ENCODE results near the gene VAPB. TPM values are rescaled to one million over a fixed set of nuclear protein-coding genes. Genes with fewer than 3 reads are reported as not detected.

The VAPB gene
- total RNA-seq, 1 experiment from 2014 or later, result 51.1 TPM

DNA sequence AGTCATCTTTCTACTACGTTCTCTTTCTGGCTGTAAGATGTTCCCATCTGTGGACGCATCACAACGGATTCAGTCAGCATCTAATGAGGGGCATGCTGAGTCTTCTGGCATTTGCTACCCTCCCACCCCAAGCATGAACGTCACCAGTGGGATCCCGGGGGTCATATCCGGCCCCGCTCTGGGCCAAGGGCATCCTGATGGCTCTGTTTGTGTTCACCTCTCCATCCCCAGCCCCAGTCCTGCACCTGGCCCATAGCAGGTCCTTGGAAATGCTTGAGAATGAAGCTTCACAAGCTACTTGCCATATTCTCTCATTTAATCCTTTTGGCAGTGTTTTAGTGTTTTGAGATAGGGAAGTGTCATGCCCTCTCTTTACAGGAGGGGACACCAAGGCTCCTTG is 111.2 kb downstream of the VAPB start:
- peaks cover 0 to 2% of the 10 kb centered on the region in 2 experiments; a peak in 1 of 4 replicates for H3K9me3 ChIP-seq (ENCODE audit: control insufficient read depth in 1 of 2, insufficient read depth in 1 of 2, low read depth in 1 of 2, low read length in 2 of 2)
- H3K79me2 ChIP-seq (ENCODE audit: insufficient read depth, low read length), result no peaks in the 10 kb centered on the region
- no peaks in the 10 kb centered on the region for H3K27me3 ChIP-seq (ENCODE audit: insufficient read depth, low read length)
- ChIA-PET POLR2A (no interaction called here), CTCF (no interaction called here), RAD21 (ENCODE audit: low non-redundant PET in 1 of 2, low total read pairs in 2 of 2, uncharacterized antibody in 2 of 2, unreplicated experiment in 2 of 2) (no interaction called here)
- no peak for TF ChIP-seq CBX3 (IDR thresholded peaks at IDR 0.05; ENCODE audit: low read depth)
- H2AFZ ChIP-seq (ENCODE audit: low read depth, low read length, poor library complexity, severe bottlenecking), result no peak overlapping the region
- ATAC-seq (no peak), DNase-seq (ENCODE audit: low read depth, low spot score) (no peak)
- no peaks in the 10 kb centered on the region for H3K9me2 ChIP-seq (ENCODE audit: insufficient read depth)
- no TSS peak for BruUV-seq (replicated peaks)
- no peak overlapping the region for H3K27ac ChIP-seq (ENCODE audit: low read depth, low read length)
- H3K4me3 ChIP-seq (replicated peaks in 1 of 2; ENCODE audit: low read depth in 1 of 2, low read length in 2 of 2), result no peak overlapping the region
- H3K4me1 ChIP-seq (ENCODE audit: control insufficient read depth in 1 of 2, insufficient read depth in 2 of 2, low read length in 2 of 2), result no peaks in the 10 kb centered on the region
- no peaks in the 10 kb centered on the region for H3K36me3 ChIP-seq (ENCODE audit: control insufficient read depth in 1 of 2, insufficient read depth in 2 of 2, low read length in 2 of 2)
- H3K9ac ChIP-seq (ENCODE audit: low read length), result no peak overlapping the region
- intact Hi-C loops (cut with micrococcal nuclease), result no loop called here
- H3K4me2 ChIP-seq (ENCODE audit: low read length), result no peak overlapping the region
- H4K20me1 ChIP-seq (ENCODE audit: insufficient read depth), result no peaks in the 10 kb centered on the region

Other genes with a start within 250 kb of the VAPB start
- gene ANKRD60, start 160.6 kb upstream of the VAPB start, total RNA-seq (2021; ENCODE audit: unreplicated experiment), result not detected
- 9.9 TPM for gene RAB22A, start 79.5 kb upstream of the VAPB start, total RNA-seq (2021; ENCODE audit: unreplicated experiment)
- gene APCDD1L, start 126.2 kb downstream of the VAPB start, total RNA-seq (2021; ENCODE audit: unreplicated experiment), result not detected